ENCODE results near the gene KLHL29. TPM values are rescaled to one million over a fixed set of nuclear protein-coding genes. Genes with fewer than 3 reads are reported as not detected.
A peak's percentile ranks its signal among the peaks of the same experiment; 100 is the strongest.

Gene KLHL29
- total RNA-seq, 1 donor from 2014 or later, result 36.5 TPM

DNA sequence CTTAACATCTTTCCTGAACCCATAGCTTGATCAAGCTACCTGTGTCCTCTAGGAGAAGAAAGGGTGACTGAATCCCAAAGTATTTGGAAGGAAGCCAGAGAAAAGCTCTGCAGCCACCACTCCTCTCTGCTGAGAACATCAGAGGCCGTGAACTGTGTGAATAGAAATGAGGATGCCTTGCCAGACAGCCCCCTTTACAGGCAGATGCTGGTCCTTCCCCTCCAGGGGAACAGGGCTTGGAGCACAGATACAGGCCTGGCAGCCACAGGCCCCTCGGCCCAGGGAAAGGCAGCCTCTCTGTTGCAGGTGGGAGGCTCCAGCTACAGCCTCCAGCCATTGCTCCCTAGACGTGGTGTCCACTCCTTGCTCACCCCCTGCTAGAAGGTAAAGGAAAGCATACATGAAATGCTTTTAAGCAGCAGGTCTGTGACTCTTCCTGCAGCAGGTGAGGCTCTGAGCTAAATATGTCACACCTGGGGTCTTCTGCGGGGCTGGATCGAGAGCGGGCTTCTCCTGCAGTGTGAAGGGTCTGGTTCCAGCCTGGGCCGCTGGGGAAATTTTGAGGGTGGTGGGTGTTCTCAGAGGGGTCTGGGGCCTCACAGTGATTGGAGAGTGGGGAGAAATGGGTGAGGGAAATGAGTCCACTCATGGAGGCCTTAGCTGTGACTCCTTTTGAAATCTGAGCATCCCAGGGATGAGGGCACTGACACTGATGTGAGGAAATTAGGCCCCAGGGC, 234.0 kb downstream of the KLHL29 start:
- TF ChIP-seq CTCF (IDR thresholded peaks at IDR 0.05; ENCODE audit: partially characterized antibody, unreplicated experiment), result no peak
- peaks cover 68% of the 10 kb centered on the region for H3K4me1 Mint-ChIP-seq (ENCODE audit: low read depth, unreplicated experiment)
- no peak for DNase-seq
- H3K27me3 Mint-ChIP-seq (ENCODE audit: unreplicated experiment), result peaks cover 15% of the 10 kb centered on the region
- peak overlapping the region; percentile 20 for H3K4me3 Mint-ChIP-seq (ENCODE audit: unreplicated experiment)
- H3K36me3 Mint-ChIP-seq (ENCODE audit: unreplicated experiment), result no peaks in the 10 kb centered on the region
- no peak overlapping the region for H3K27ac Mint-ChIP-seq (ENCODE audit: unreplicated experiment)
- peaks cover 7% of the 10 kb centered on the region for H3K9me3 Mint-ChIP-seq (ENCODE audit: unreplicated experiment)

DNA sequence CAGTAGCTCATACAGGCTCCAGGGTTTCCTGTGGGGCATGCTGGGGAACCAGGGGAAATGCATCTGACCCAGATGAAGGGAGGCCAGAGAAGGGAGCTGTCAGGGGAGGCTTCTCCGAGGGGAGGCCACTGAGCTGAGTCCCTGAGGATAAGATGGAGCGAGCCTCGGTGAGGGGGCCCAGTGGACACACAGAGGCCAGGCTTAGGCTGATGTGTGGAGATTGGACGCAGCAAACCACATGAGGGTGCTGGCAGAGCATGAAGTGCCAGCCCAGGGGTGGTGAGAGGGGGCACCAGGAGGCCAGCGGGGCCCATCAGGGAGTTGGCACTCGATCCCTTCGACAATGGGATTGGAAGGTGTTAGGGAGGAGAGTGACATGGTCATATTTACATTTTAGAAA, 235.0 kb downstream of the KLHL29 start:
- no peak overlapping the region for H3K27ac Mint-ChIP-seq (ENCODE audit: unreplicated experiment)
- H3K4me3 Mint-ChIP-seq (ENCODE audit: unreplicated experiment), result peak overlapping the region; percentile 34
- DNase-seq, result no peak
- H3K4me1 Mint-ChIP-seq (ENCODE audit: low read depth, unreplicated experiment), result peaks cover 60% of the 10 kb centered on the region
- H3K27me3 Mint-ChIP-seq (ENCODE audit: unreplicated experiment), result peaks cover 13% of the 10 kb centered on the region
- no peak for TF ChIP-seq CTCF (IDR thresholded peaks at IDR 0.05; ENCODE audit: partially characterized antibody, unreplicated experiment)
- H3K36me3 Mint-ChIP-seq (ENCODE audit: unreplicated experiment), result no peaks in the 10 kb centered on the region
- peaks cover 4% of the 10 kb centered on the region for H3K9me3 Mint-ChIP-seq (ENCODE audit: unreplicated experiment)

DNA sequence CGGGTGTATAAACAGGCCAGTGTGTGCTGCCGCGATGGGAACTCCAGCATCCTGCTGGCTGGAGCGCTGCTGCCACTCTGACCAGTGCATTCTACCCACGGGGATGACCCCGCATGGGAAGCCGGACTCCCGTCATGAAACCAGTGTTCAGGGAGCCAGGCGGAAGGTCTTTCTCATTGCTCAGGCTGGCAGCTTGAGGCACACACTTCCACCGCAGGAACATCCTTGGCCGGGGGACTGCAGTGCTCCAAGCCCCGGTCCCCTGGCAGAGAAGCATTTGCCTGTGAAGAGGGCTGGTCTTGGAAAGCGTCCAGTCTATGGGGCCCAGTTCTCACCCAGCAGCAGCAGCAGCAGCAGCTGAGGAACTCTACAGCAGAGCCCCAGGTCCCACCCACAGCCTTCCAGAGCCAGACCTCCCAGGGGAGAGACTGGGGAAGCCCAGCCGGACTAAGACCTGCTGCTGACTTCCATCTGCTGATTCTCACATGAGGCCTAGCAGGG, 235.9 kb downstream of the KLHL29 start:
- Mint-ChIP-seq H3K36me3 (ENCODE audit: unreplicated experiment) (peaks cover 9% of the 10 kb centered on the region), H3K4me3 (ENCODE audit: unreplicated experiment) (no peak overlapping the region), H3K27me3 (ENCODE audit: unreplicated experiment) (peaks cover 13% of the 10 kb centered on the region), H3K9me3 (ENCODE audit: unreplicated experiment) (peaks cover 6% of the 10 kb centered on the region), H3K27ac (ENCODE audit: unreplicated experiment) (peak overlapping the region; percentile 22), H3K4me1 (ENCODE audit: low read depth, unreplicated experiment) (peaks cover 59% of the 10 kb centered on the region)
- no peak for TF ChIP-seq CTCF (IDR thresholded peaks at IDR 0.05; ENCODE audit: partially characterized antibody, unreplicated experiment)
- DNase-seq, result peak; percentile 50

- H3K36me3 Mint-ChIP-seq (ENCODE audit: unreplicated experiment), result peaks cover 9% of the 10 kb centered on the region
- H3K27me3 Mint-ChIP-seq (ENCODE audit: unreplicated experiment), result peaks cover 13% of the 10 kb centered on the region
- no peak for DNase-seq
- H3K4me3 Mint-ChIP-seq (ENCODE audit: unreplicated experiment), result no peak overlapping the region
- H3K4me1 Mint-ChIP-seq (ENCODE audit: low read depth, unreplicated experiment), result peaks cover 54% of the 10 kb centered on the region
- no peak for TF ChIP-seq CTCF (IDR thresholded peaks at IDR 0.05; ENCODE audit: partially characterized antibody, unreplicated experiment)
- peaks cover 6% of the 10 kb centered on the region for H3K9me3 Mint-ChIP-seq (ENCODE audit: unreplicated experiment)
- no peak overlapping the region for H3K27ac Mint-ChIP-seq (ENCODE audit: unreplicated experiment)
These were observed 236.6 kb downstream of the KLHL29 start for GRCh38 chr2:23621616-23622015.

DNA sequence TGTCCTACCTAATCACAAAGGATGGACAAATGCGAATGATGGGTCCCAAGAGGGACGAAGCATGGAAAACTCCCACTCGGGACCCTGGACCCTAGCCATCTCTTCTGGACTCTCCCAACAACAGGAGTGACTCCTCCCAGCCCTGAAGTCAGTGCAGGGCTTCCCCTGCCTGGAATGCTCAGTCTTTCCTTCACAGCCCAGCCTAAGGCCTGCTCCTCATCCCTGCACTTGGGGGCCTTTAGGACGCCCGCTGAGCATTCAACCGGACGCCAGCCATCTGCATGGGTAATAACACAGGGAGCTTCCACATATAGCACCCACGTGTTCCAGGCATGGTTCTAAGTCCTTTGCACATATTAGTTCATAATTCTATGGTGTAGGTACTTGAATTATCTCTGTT, 237.5 kb downstream of the KLHL29 start:
- Mint-ChIP-seq H3K9me3 (ENCODE audit: unreplicated experiment) (peaks cover 6% of the 10 kb centered on the region), H3K27me3 (ENCODE audit: unreplicated experiment) (peaks cover 14% of the 10 kb centered on the region), H3K36me3 (ENCODE audit: unreplicated experiment) (peaks cover 9% of the 10 kb centered on the region), H3K4me1 (ENCODE audit: low read depth, unreplicated experiment) (peaks cover 49% of the 10 kb centered on the region), H3K27ac (ENCODE audit: unreplicated experiment) (no peak overlapping the region), H3K4me3 (ENCODE audit: unreplicated experiment) (no peak overlapping the region)
- no peak for TF ChIP-seq CTCF (IDR thresholded peaks at IDR 0.05; ENCODE audit: partially characterized antibody, unreplicated experiment)
- no peak for DNase-seq
